Lung (tissue), 12 donors: Measurements from ENCODE around the gene TEDDM1. TPM values are rescaled to one million over a fixed set of nuclear protein-coding genes. Genes with fewer than 3 reads are reported as not detected.
A peak's percentile ranks its signal among the peaks of the same experiment; 100 is the strongest.

Experiments used
- ATAC-seq: fragments of 200-7000 bp; cut with Tn5 transposase; one replicate; pipeline ENCODE4 v1.9.1; 2020; ENCODE audit warnings: moderate number of reproducible peaks; ENCODE audit not compliant: insufficient read depth, low FRiP score
- DNase-seq, 3 donors: peaks; one replicate each; pipeline ENCODE4 v3.0.0-alpha.2; 2013 to 2017
- H3K27ac ChIP-seq, 2 donors: one replicate each; pipeline ENCODE4 v1.5.1; 2013; ENCODE audit warnings: mild to moderate bottlenecking in 2 of 2, moderate library complexity in 2 of 2, control low read depth in 1 of 2, inconsistent platforms in 1 of 2, low read depth in 1 of 2, low read length in 1 of 2
- H3K27me3 ChIP-seq, 3 donors: one replicate each; pipeline ENCODE4 v1.5.1; 2013; ENCODE audit warnings: low read length in 2 of 3; ENCODE audit not compliant: control insufficient read depth in 3 of 3, insufficient read depth in 3 of 3
- H3K36me3 ChIP-seq, 4 donors: one replicate each; pipeline ENCODE4 v1.5.1; 2013; ENCODE audit warnings: low read length in 4 of 4, mild to moderate bottlenecking in 1 of 4, moderate library complexity in 1 of 4; ENCODE audit not compliant: control insufficient read depth in 4 of 4, insufficient read depth in 4 of 4
- H3K4me1 ChIP-seq, 5 donors: one replicate each; pipeline ENCODE4 v1.5.1; 2013; ENCODE audit warnings: low read length in 5 of 5, mild to moderate bottlenecking in 2 of 5, moderate library complexity in 1 of 5; ENCODE audit not compliant: control insufficient read depth in 5 of 5, insufficient read depth in 5 of 5
- H3K4me3 ChIP-seq: one replicate; pipeline ENCODE4 v1.5.1; 2013; ENCODE audit warnings: mild to moderate bottlenecking, control low read depth, moderate library complexity
- H3K9ac ChIP-seq, 2 donors: one replicate each; pipeline ENCODE4 v1.5.1; 2013; ENCODE audit warnings: low read length in 2 of 2, control low read depth in 1 of 2; ENCODE audit not compliant: insufficient read depth in 1 of 2
- H3K9me3 ChIP-seq, 4 donors: one replicate each; pipeline ENCODE4 v1.5.1; 2013; ENCODE audit warnings: low read length in 3 of 4, mild to moderate bottlenecking in 1 of 4, moderate library complexity in 1 of 4; ENCODE audit not compliant: control insufficient read depth in 4 of 4, insufficient read depth in 3 of 4
- CTCF ChIP-seq: IDR thresholded peaks from 2 replicates; pipeline ENCODE4 v1.5.1; 2012; ENCODE audit warnings: mild to moderate bottlenecking; ENCODE audit errors: control extremely low read depth, extremely low read depth
- WGBS, 2 donors: extraction: QIAGEN DNeasy Blood & Tissue Kit; methylation state at CpG; one replicate each; pipeline ENCODE4 v1.1.7; 2013; 5-methylcytosine and 5-hydroxymethylcytosine counted together
- polyA plus RNA-seq, 2 donors: library from polyadenylated mRNA; stranded (reverse); fragments of 200-250 nt; gene quantifications; one replicate each; pipeline ENCODE4 v1.2.1, GENCODE V29; 2013
- total RNA-seq, 2 donors: library from RNA; depleted of rRNA in 1 of 2; stranded (reverse); fragments of >200 nt in 1 of 2; gene quantifications; one replicate each; pipeline ENCODE4 v1.2.1, GENCODE V29; 2014 to 2021
- donor health status: control.
- donor health status: control.
- donor health status: Bipolar disorder and iron deficiency.
- donor health status: healthy.
- donor health status: DM: yes; HTN: yes; CAD: no.

Gene TEDDM1
- total and polyA plus RNA-seq, 4 donors, result not detected

GRCh38 chr1:182348961-182349747, 51.3 kb downstream of the TEDDM1 start:
- TF ChIP-seq CTCF, result no peak
- ATAC-seq (no peak), DNase-seq (no peak)
- WGBS, 2 donors, result 87 to 96% methylated on average over 6 of the region's 6 CpGs
- no peak overlapping the region for H3K9ac ChIP-seq
- H3K4me3 ChIP-seq, result no peak overlapping the region
- peaks cover 0 to 9% (median 0%) of the 10 kb centered on the region in 5 donors for H3K4me1 ChIP-seq
- no peaks in the 10 kb centered on the region for H3K27me3 ChIP-seq
- no peaks in the 10 kb centered on the region for H3K36me3 ChIP-seq
- H3K9me3 ChIP-seq, result no peaks in the 10 kb centered on the region
- peak overlapping the region in 1 of 2 donors; percentile 91 for H3K27ac ChIP-seq

Other genes starting within 250 kb of the TEDDM1 start
- 1,000 to 10,000 TPM in 1 of 2 donors, 100 to 1,000 TPM in 1; 754 to 1,619 TPM for gene GLUL, start 8.9 kb downstream of the TEDDM1 start, total RNA-seq
- 1,000 to 10,000 TPM in 1 of 2 donors, 100 to 1,000 TPM in 1; 209 to 2,889 TPM for gene GLUL, start 8.9 kb downstream of the TEDDM1 start, polyA plus RNA-seq
- not detected for gene RGSL1, start 49.5 kb upstream of the TEDDM1 start, total RNA-seq
- gene RGSL1, start 49.5 kb upstream of the TEDDM1 start, polyA plus RNA-seq, result under 1 TPM in 1 of 2 donors, not detected in 1; 0.13 TPM
- gene RNASEL, start 188.6 kb upstream of the TEDDM1 start, total RNA-seq, result 10 to 100 TPM in 1 of 2 donors, 1 to 10 TPM in 1; 9.7 to 14.8 TPM
- 1 to 10 TPM; 3.7 to 8.3 TPM for gene RNASEL, start 188.6 kb upstream of the TEDDM1 start, polyA plus RNA-seq
- gene RGS16, start 203.7 kb upstream of the TEDDM1 start, total RNA-seq, result 10 to 100 TPM; 12.3 to 13.6 TPM
- 10 to 100 TPM; 16.4 to 26.6 TPM for gene RGS16, start 203.7 kb upstream of the TEDDM1 start, polyA plus RNA-seq